Subcutaneous adipose tissue (tissue), 4 donors: ENCODE results near the gene ZNF3. TPM values are rescaled to one million over a fixed set of nuclear protein-coding genes. Genes with fewer than 3 reads are reported as not detected.
A peak's percentile ranks its signal among the peaks of the same experiment; 100 is the strongest.

Source experiments
- small RNA-seq: library from RNA; depleted of rRNA; stranded (forward); fragments of <200 nt; gene quantifications from one replicate; pipeline ENCODE3, GENCODE V24; 2016
- total RNA-seq, 4 donors: library from RNA; depleted of rRNA; stranded (reverse); fragments of >200 nt; gene quantifications; one replicate each; pipeline ENCODE4 v1.1.0, GENCODE V29; 2016
- TF ChIP-seq, protein P1 (sequence below): fragments of 450-650 bp; IDR thresholded peaks from one replicate; pipeline ENCODE4 v1.5.1; 2016; ENCODE audit warnings: low read depth, mild to moderate bottlenecking, control low read depth, antibody characterized with exemption, moderate library complexity

Gene ZNF3
- total RNA-seq, 4 donors from 2014 or later: 14.8 to 29.3 (median 25.2) TPM

- TF ChIP-seq, protein P1, sequence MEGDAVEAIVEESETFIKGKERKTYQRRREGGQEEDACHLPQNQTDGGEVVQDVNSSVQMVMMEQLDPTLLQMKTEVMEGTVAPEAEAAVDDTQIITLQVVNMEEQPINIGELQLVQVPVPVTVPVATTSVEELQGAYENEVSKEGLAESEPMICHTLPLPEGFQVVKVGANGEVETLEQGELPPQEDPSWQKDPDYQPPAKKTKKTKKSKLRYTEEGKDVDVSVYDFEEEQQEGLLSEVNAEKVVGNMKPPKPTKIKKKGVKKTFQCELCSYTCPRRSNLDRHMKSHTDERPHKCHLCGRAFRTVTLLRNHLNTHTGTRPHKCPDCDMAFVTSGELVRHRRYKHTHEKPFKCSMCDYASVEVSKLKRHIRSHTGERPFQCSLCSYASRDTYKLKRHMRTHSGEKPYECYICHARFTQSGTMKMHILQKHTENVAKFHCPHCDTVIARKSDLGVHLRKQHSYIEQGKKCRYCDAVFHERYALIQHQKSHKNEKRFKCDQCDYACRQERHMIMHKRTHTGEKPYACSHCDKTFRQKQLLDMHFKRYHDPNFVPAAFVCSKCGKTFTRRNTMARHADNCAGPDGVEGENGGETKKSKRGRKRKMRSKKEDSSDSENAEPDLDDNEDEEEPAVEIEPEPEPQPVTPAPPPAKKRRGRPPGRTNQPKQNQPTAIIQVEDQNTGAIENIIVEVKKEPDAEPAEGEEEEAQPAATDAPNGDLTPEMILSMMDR: no peak
Measured at GRCh38 chr7:100024020-100024619, 57.4 kb downstream of the ZNF3 start.

- TF ChIP-seq, protein P1: no peak
Measured at GRCh38 chr7:100023526-100023925, 58.0 kb downstream of the ZNF3 start.

GRCh38 chr7:100022621-100023020 is 58.9 kb downstream of the ZNF3 start:
- TF ChIP-seq, protein P1: no peak

DNA sequence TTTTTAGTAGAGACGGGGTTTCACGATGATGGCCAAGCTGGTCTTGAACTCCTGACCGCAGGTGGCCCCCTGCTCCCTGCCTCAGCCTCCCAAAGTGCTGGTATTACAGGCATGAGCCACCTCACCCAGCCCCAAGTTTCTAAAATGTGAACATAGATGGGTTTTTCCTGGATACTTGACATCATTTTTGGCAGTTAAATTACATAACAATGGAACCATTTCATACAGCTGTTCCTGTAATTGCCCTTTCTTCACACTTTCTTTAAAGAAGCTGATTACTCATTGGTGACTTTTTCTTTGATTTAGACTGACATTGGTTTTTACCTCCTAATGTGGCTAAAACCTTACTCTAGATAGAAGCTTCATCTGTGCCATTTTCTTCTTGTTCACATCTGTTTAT is 60.2 kb downstream of the ZNF3 start:
- TF ChIP-seq, protein P1: no peak

Small RNAs within 50 kb of the gene (small RNA-seq; reads per million reads assigned to genes)
- gene MIR106B (36.5 reads per million, percentile 96 among the genes with 10 or more reads in this experiment), gene MIR25 (558 reads per million, percentile 99 among the genes with 10 or more reads in this experiment), gene MIR93 (75.4 reads per million, percentile 97 among the genes with 10 or more reads in this experiment)

Other genes with a start within 250 kb of the ZNF3 start
- gene OR2AE1, start 204.7 kb downstream of the ZNF3 start, total RNA-seq: under 1 TPM in 1 of 4 donors, not detected in 3; 0.98 TPM
- gene TRIM4, start 162.2 kb downstream of the ZNF3 start, total RNA-seq: 10 to 100 TPM; 33.5 to 50.5 (median 42.0) TPM
- gene GJC3, start 152.1 kb downstream of the ZNF3 start, total RNA-seq: 1 to 10 TPM in 1 of 4 donors, under 1 TPM in 1, not detected in 2; 0.68 to 2.1 TPM
- gene AZGP1, start 105.7 kb downstream of the ZNF3 start, total RNA-seq: 100 to 1,000 TPM in 1 of 4 donors, 10 to 100 TPM in 3; 31.5 to 411 (median 51.0) TPM
- gene ZKSCAN1, start 66.1 kb downstream of the ZNF3 start, total RNA-seq: 10 to 100 TPM; 28.5 to 39.9 (median 33.8) TPM
- 10 to 100 TPM in 3 of 4 donors, 1 to 10 TPM in 1; 6.7 to 15.6 (median 12.1) TPM for gene ZSCAN21, start 31.9 kb downstream of the ZNF3 start, total RNA-seq
- gene COPS6, start 7.2 kb upstream of the ZNF3 start, total RNA-seq: 10 to 100 TPM; 50.5 to 74.4 (median 57.0) TPM
- gene MCM7, start 19.7 kb upstream of the ZNF3 start, total RNA-seq: 10 to 100 TPM; 20.1 to 66.1 (median 46.7) TPM
- 10 to 100 TPM in 3 of 4 donors, 1 to 10 TPM in 1; 6.7 to 25.6 (median 18.0) TPM for gene AP4M1, start 19.9 kb upstream of the ZNF3 start, total RNA-seq
- gene TAF6, start 37.6 kb upstream of the ZNF3 start, total RNA-seq: 10 to 100 TPM in 3 of 4 donors, 1 to 10 TPM in 1; 9.8 to 36.2 (median 26.2) TPM
- gene CNPY4, start 37.9 kb upstream of the ZNF3 start, total RNA-seq: 10 to 100 TPM in 1 of 4 donors, 1 to 10 TPM in 3; 5.3 to 13.0 (median 8.2) TPM
- gene MBLAC1, start 45.2 kb upstream of the ZNF3 start, total RNA-seq: 1 to 10 TPM in 3 of 4 donors, under 1 TPM in 1; 0.66 to 2.7 (median 2.3) TPM
- 100 to 1,000 TPM; 142 to 268 (median 250) TPM for gene LAMTOR4, start 67.2 kb upstream of the ZNF3 start, total RNA-seq
- gene TRAPPC14, start 77.0 kb upstream of the ZNF3 start, total RNA-seq: 1 to 10 TPM; 2.6 to 6.7 (median 4.6) TPM
- 1 to 10 TPM in 3 of 4 donors, under 1 TPM in 1; 0.85 to 3.6 (median 1.5) TPM for gene GAL3ST4, start 86.9 kb upstream of the ZNF3 start, total RNA-seq
- 1 to 10 TPM in 1 of 4 donors, under 1 TPM in 1, not detected in 2; 0.66 to 2.7 TPM for gene GPC2, start 95.7 kb upstream of the ZNF3 start, total RNA-seq
- gene STAG3, start 96.2 kb upstream of the ZNF3 start, total RNA-seq: 1 to 10 TPM in 2 of 4 donors, under 1 TPM in 2; 0.65 to 3.6 (median 1.9) TPM
- under 1 TPM in 3 of 4 donors, not detected in 1; 0.34 to 0.66 (median 0.49) TPM for gene PVRIG, start 138.2 kb upstream of the ZNF3 start, total RNA-seq
- gene SPDYE3, start 226.0 kb upstream of the ZNF3 start, total RNA-seq: not detected